Pancreas (tissue), 10 donors: Measurements from ENCODE around the gene BBOX1. TPM values are rescaled to one million over a fixed set of nuclear protein-coding genes. Genes with fewer than 3 reads are reported as not detected.
"Not testable (repeated sequence)": the region's sequence is repeated elsewhere in the genome, so short reads cannot be mapped to it uniquely, and the experiment has no call there.

Experiments
- ATAC-seq, 4 donors: fragments of 200-7000 bp; cut with Tn5 transposase; one replicate each; pipeline versions ENCODE4 v1.8.0 to v1.9.1; 2020; ENCODE audit warnings: mild to moderate bottlenecking in 4 of 4, moderate library complexity in 4 of 4
- DNase-seq, 6 donors: peaks; one replicate each; pipeline ENCODE4 v3.0.0-alpha.2; 2020
- FAIRE-seq: peaks from 2 replicates; lab custom pipeline; 2012; peaks lifted over from hg19 to GRCh38; lab: Jason Lieb, UNC
- H3K27ac ChIP-seq, 4 donors: fragments of 200-600 bp; sonication (generic); 1 replicate in 3 of 4; 2 replicates in 1 of 4; pipeline versions ENCODE4 v1.5.0 to v1.8.0; 2020
- H3K27me3 ChIP-seq, 4 donors: fragments of 200-600 bp; one replicate each; pipeline ENCODE4 v1.8.0; 2021
- H3K36me3 ChIP-seq, 3 donors: fragments of 200-600 bp; sonication (generic) in 1 of 3; one replicate each; pipeline versions ENCODE4 v1.5.0 to v1.8.0; 2020 to 2021
- H3K4me1 ChIP-seq, 3 donors: fragments of 200-600 bp; one replicate each; pipeline ENCODE4 v1.8.0; 2021
- H3K4me3 ChIP-seq, 4 donors: fragments of 200-600 bp; sonication (generic) in 2 of 4; one replicate each; pipeline versions ENCODE4 v1.5.0 to v1.8.0; 2020 to 2021
- H3K9me3 ChIP-seq, 4 donors: fragments of 200-600 bp; one replicate each; pipeline ENCODE4 v1.8.0; 2021
- CTCF ChIP-seq, 4 donors: fragments of 200-600 bp; sonication (generic) in 3 of 4; IDR thresholded peaks; one replicate each; pipeline versions ENCODE4 v1.5.0 to v1.8.0; 2021; ENCODE audit warnings: antibody characterized with exemption in 4 of 4
- WGBS, 2 donors: extraction: QIAGEN DNeasy Blood & Tissue Kit; methylation state at CpG; one replicate each; pipeline ENCODE4 v1.1.7; 2013; 5-methylcytosine and 5-hydroxymethylcytosine counted together
- intact Hi-C, 3 donors: fragments of 100-400 bp; cut with DNase I; formaldehyde crosslinking; loops; one replicate each; pipeline versions ENCODE4 v1.11.1 to v1.14.2; 2022
- polyA plus RNA-seq, 2 donors: library from polyadenylated mRNA; stranded (reverse); fragments of 200-250 nt; gene quantifications; one replicate each; pipeline ENCODE4 v1.2.3, GENCODE V29; 2013
- total RNA-seq, 6 donors: library from RNA; stranded (reverse); fragmentation: NEBNext Ultra II Directional in 4 of 6; extraction: Animal tissue kit (Norgen Biotek cat#: 25700) in 4 of 6; gene quantifications; one replicate each; pipeline versions ENCODE4 v1.2.1 to v1.2.4, GENCODE V29; 2021 to 2023
- donor health status: healthy with polysubstance abuse.
- donor health status: DM: no; HTN: no; CAD: no; lungs with moderate emphysema.
- donor health status: DM: no; HTN: no; CAD: no.
- donor health status: control.
- donor health status: control.
- donor health status: Bipolar disorder and iron deficiency.
- donor health status: DM: yes; HTN: yes; CAD: no.
- donor health status: DM: no; HTN: no; CAD: no.
- donor health status: DM: no; HTN: no; CAD: no.
- donor health status: DM: yes; HTN: yes; CAD: no.

The BBOX1 gene
- total and polyA plus RNA-seq, 8 donors: 0.14 to 2.2 (median 0.34) TPM

- H3K36me3 ChIP-seq: no peaks in the 10 kb centered on the region
- intact Hi-C loops: no loop called here
- H3K27me3 ChIP-seq: no peaks in the 10 kb centered on the region
- no peak overlapping the region for H3K4me3 ChIP-seq
- DNase-seq (no peak), FAIRE-seq (no peak), ATAC-seq (no peak)
- no peak overlapping the region for H3K27ac ChIP-seq
- TF ChIP-seq CTCF (IDR thresholded peaks at IDR 0.05): no peak
- H3K9me3 ChIP-seq: no peaks in the 10 kb centered on the region
- peaks cover 0 to 3% (median 0%) of the 10 kb centered on the region in 3 donors for H3K4me1 ChIP-seq
- WGBS, 2 donors: 64 to 78% methylated on average over 2 of the region's 2 CpGs
Observed at GRCh38 chr11:27087432-27087831, 46.8 kb downstream of the BBOX1 start.

- intact Hi-C loops: no loop called here
- Histone ChIP-seq H3K9me3 (no peaks in the 10 kb centered on the region), H3K4me3 (no peak overlapping the region), H3K36me3 (no peaks in the 10 kb centered on the region), H3K27ac (peak overlapping the region in 1 of 4 donors; percentile 20), H3K27me3 (no peaks in the 10 kb centered on the region), H3K4me1 (peaks cover 0 to 3% (median 0%) of the 10 kb centered on the region in 3 donors)
- TF ChIP-seq CTCF (IDR thresholded peaks at IDR 0.05): no peak
- ATAC-seq: peak in 1 of 4 donors; percentile 46
- FAIRE-seq: no peak
- DNase-seq: no peak
Observed at GRCh38 chr11:27088353-27088752, 47.7 kb downstream of the BBOX1 start.

GRCh38 chr11:27089746-27090145 lies 49.1 kb downstream of the BBOX1 start:
- DNase-seq (no peak), ATAC-seq (no peak), FAIRE-seq (no peak)
- WGBS, 2 donors: 58 to 76% methylated on average over 2 of the region's 2 CpGs
- Histone ChIP-seq H3K4me1 (peaks cover 0 to 3% (median 0%) of the 10 kb centered on the region in 3 donors), H3K36me3 (no peaks in the 10 kb centered on the region), H3K27me3 (no peaks in the 10 kb centered on the region), H3K27ac (no peak overlapping the region), H3K9me3 (no peaks in the 10 kb centered on the region), H3K4me3 (no peak overlapping the region)
- intact Hi-C loops: no loop called here
- TF ChIP-seq CTCF (IDR thresholded peaks at IDR 0.05): no peak

GRCh38 chr11:27090357-27090948 lies 49.8 kb downstream of the BBOX1 start:
- FAIRE-seq, H3K4me1 ChIP-seq, ATAC-seq, DNase-seq, H3K4me3 ChIP-seq, intact Hi-C loops, H3K27me3 ChIP-seq, H3K9me3 ChIP-seq, H3K27ac ChIP-seq, H3K36me3 ChIP-seq: not testable (repeated sequence)
- 54 to 60% methylated on average over 5 of the region's 5 CpGs for WGBS, 2 donors

GRCh38 chr11:27094120-27094519 lies 53.5 kb downstream of the BBOX1 start:
- intact Hi-C loops: no loop called here
- Histone ChIP-seq H3K36me3 (no peaks in the 10 kb centered on the region), H3K27ac (no peak overlapping the region), H3K9me3 (no peaks in the 10 kb centered on the region), H3K27me3 (no peaks in the 10 kb centered on the region), H3K4me1 (no peaks in the 10 kb centered on the region), H3K4me3 (no peak overlapping the region)
- no peak for ATAC-seq
- DNase-seq: no peak
- TF ChIP-seq CTCF (IDR thresholded peaks at IDR 0.05): no peak
- WGBS, 2 donors: 26 to 42% methylated on average over 2 of the region's 2 CpGs
- no peak for FAIRE-seq
